HCT116 (cell line): ENCODE results near the gene SLC6A19. TPM values are rescaled to one million over a fixed set of nuclear protein-coding genes. Genes with fewer than 3 reads are reported as not detected.

Source experiments
- ATAC-seq: fragments of 200-7000 bp; cut with Tn5 transposase; 2 replicates; pipeline ENCODE4 v1.9.1; 2020; ENCODE audit warnings: mild to moderate bottlenecking, moderate library complexity
- BruUV-seq: library from RNA; stranded (reverse); fragments of 400-500 nt; replicated peaks from 2 replicates; lab custom pipeline; 2021; lab: Mats Ljungman, UMichigan
- CTCF ChIA-PET: fragments of 300-600 bp; sonication (Branson Sonifier 250); formaldehyde crosslinking; loops from one replicate; lab custom pipeline; 2021; ENCODE audit warnings: antibody characterized with exemption; lab: Charles Lee
- POLR2A ChIA-PET: fragments of 300-600, 350-600 bp; sonication (Branson Sonifier 250); formaldehyde crosslinking; loops from one replicate; lab custom pipeline; 2021; ENCODE audit warnings: antibody characterized with exemption; lab: Charles Lee
- RAD21 ChIA-PET, 2 experiments: fragments of 300-600 bp; sonication (Branson Sonifier 250); formaldehyde crosslinking; loops; one replicate each; lab custom pipeline; 2023; ENCODE audit warnings: low total read pairs in 2 of 2; ENCODE audit not compliant: uncharacterized antibody in 2 of 2, unreplicated experiment in 2 of 2, low non-redundant PET in 1 of 2; lab: Charles Lee
- DNase-seq: peaks from one replicate; pipeline ENCODE4 v3.0.0-alpha.2; 2010; ENCODE audit warnings: low read depth, low spot score
- H2AFZ ChIP-seq: fragments of 200-600 bp; shearing (Covaris generic), sonication (generic); 2 replicates; pipeline ENCODE4 v1.6.1; 2017; ENCODE audit warnings: low read depth, mixed run types, mixed read lengths, antibody characterized with exemption, low read length; ENCODE audit not compliant: poor library complexity, severe bottlenecking
- H3K27ac ChIP-seq: 2 replicates; pipeline ENCODE4 v1.5.1; 2012; ENCODE audit warnings: low read depth, low read length
- H3K27me3 ChIP-seq: fragments of 200-600 bp; sonication (generic); 2 replicates; pipeline ENCODE4 v1.6.1; 2016; ENCODE audit warnings: mixed run types, low read length, mixed read lengths; ENCODE audit not compliant: insufficient read depth
- H3K36me3 ChIP-seq, 2 experiments: fragments of 200-500 bp in 1 of 2; fragments of 200-600 bp in 1 of 2; sonication (Bioruptor generic) in 1 of 2; sonication (generic) in 1 of 2; 2 replicates each; pipeline versions ENCODE4 v1.5.1 to v1.6.1; 2014 to 2016; ENCODE audit warnings: low read length in 2 of 2, inconsistent platforms in 1 of 2, mixed read lengths in 1 of 2, mixed run types in 1 of 2; ENCODE audit not compliant: insufficient read depth in 2 of 2, control insufficient read depth in 1 of 2
- H3K4me1 ChIP-seq, 2 experiments: fragments of 200-600 bp in 1 of 2; sonication (generic) in 1 of 2; 2 replicates each; pipeline versions ENCODE4 v1.5.1 to v1.6.1; 2012 to 2017; ENCODE audit warnings: low read length in 2 of 2, inconsistent platforms in 1 of 2, mild to moderate bottlenecking in 1 of 2, mixed read lengths in 1 of 2, mixed run types in 1 of 2, moderate library complexity in 1 of 2; ENCODE audit not compliant: insufficient read depth in 2 of 2, control insufficient read depth in 1 of 2
- H3K4me2 ChIP-seq: fragments of 200-600 bp; sonication (generic); 2 replicates; pipeline ENCODE4 v1.6.1; 2017; ENCODE audit warnings: mixed run types, low read length, mixed read lengths
- H3K4me3 ChIP-seq, 2 experiments: fragments of 200-600 bp in 1 of 2; sonication (generic) in 1 of 2; replicated peaks in 1 of 2; 2 replicates each; pipeline ENCODE4 v1.5.1; 2011 to 2016; ENCODE audit warnings: low read length in 2 of 2, control low read depth in 1 of 2, low read depth in 1 of 2, mild to moderate bottlenecking in 1 of 2, mixed read lengths in 1 of 2, mixed run types in 1 of 2
- H3K79me2 ChIP-seq: fragments of 200-600 bp; sonication (generic); 2 replicates; pipeline ENCODE4 v1.6.1; 2017; ENCODE audit warnings: mild to moderate bottlenecking, mixed run types, low read length, moderate library complexity, mixed read lengths; ENCODE audit not compliant: insufficient read depth
- H3K9ac ChIP-seq: fragments of 200-600 bp; sonication (generic); 2 replicates; pipeline ENCODE4 v1.6.1; 2016; ENCODE audit warnings: low read length, mixed read lengths
- H3K9me2 ChIP-seq: fragments of 200-600 bp; sonication (generic), shearing (Covaris generic); 2 replicates; pipeline ENCODE4 v1.6.1; 2017; ENCODE audit warnings: mixed run types, mild to moderate bottlenecking, moderate library complexity; ENCODE audit not compliant: insufficient read depth
- H3K9me3 ChIP-seq, 2 experiments: fragments of 200-500 bp in 1 of 2; fragments of 200-600 bp in 1 of 2; sonication (Bioruptor generic) in 1 of 2; sonication (generic) in 1 of 2; 2 replicates each; pipeline ENCODE4 v1.6.1; 2014 to 2017; ENCODE audit warnings: low read length in 2 of 2, mixed read lengths in 2 of 2, inconsistent platforms in 1 of 2, low read depth in 1 of 2, mild to moderate bottlenecking in 1 of 2, mixed run types in 1 of 2, moderate library complexity in 1 of 2; ENCODE audit not compliant: control insufficient read depth in 1 of 2, insufficient read depth in 1 of 2
- H4K20me1 ChIP-seq: fragments of 200-600 bp; sonication (generic), shearing (Covaris generic); 2 replicates; pipeline ENCODE4 v1.6.1; 2017; ENCODE audit warnings: mixed run types, mild to moderate bottlenecking, moderate library complexity; ENCODE audit not compliant: insufficient read depth
- ATF3 ChIP-seq: IDR thresholded peaks from 2 replicates; pipeline ENCODE4 v1.6.1; 2012
- CBX3 ChIP-seq: IDR thresholded peaks from 2 replicates; pipeline ENCODE4 v1.6.1; 2012; ENCODE audit warnings: low read depth
- CEBPB ChIP-seq: IDR thresholded peaks from 2 replicates; pipeline ENCODE4 v1.6.1; 2012; ENCODE audit warnings: low read depth
- EGR1 ChIP-seq: IDR thresholded peaks from 2 replicates; pipeline ENCODE4 v1.6.1; 2012; ENCODE audit warnings: low read depth
- EZH2 ChIP-seq: fragments of 200-600 bp; sonication (generic); IDR thresholded peaks from 2 replicates; pipeline ENCODE4 v1.6.1; 2017; ENCODE audit warnings: antibody characterized with exemption, mixed run types
- FOSL1 ChIP-seq: IDR thresholded peaks from 2 replicates; pipeline ENCODE4 v1.6.1; 2012; ENCODE audit warnings: low read depth
- JUND ChIP-seq: IDR thresholded peaks from 2 replicates; pipeline ENCODE4 v1.6.1; 2012
- POLR2AphosphoS5 ChIP-seq: IDR thresholded peaks from 2 replicates; pipeline ENCODE4 v1.6.1; 2011; ENCODE audit warnings: mild to moderate bottlenecking, low read depth, low read length, moderate library complexity
- RAD21 ChIP-seq: IDR thresholded peaks from 2 replicates; pipeline ENCODE4 v1.6.1; 2012; ENCODE audit warnings: low read depth, mild to moderate bottlenecking
- REST ChIP-seq: IDR thresholded peaks from 2 replicates; pipeline ENCODE4 v1.6.1; 2012; ENCODE audit warnings: low read depth
- SIN3A ChIP-seq: IDR thresholded peaks from 2 replicates; pipeline ENCODE4 v1.6.1; 2012; ENCODE audit warnings: low read depth
- SP1 ChIP-seq: IDR thresholded peaks from 2 replicates; pipeline ENCODE4 v1.6.1; 2012; ENCODE audit warnings: low read depth
- SRF ChIP-seq: IDR thresholded peaks from 2 replicates; pipeline ENCODE4 v1.6.1; 2012; ENCODE audit warnings: low read depth
- YY1 ChIP-seq: IDR thresholded peaks from 2 replicates; pipeline ENCODE4 v1.6.1; 2011; ENCODE audit warnings: low read length, low read depth, moderate library complexity, mild to moderate bottlenecking; ENCODE audit not compliant: insufficient replicate concordance; ENCODE audit errors: extremely low read depth
- ZFX ChIP-seq: fragments of 450-650 bp; IDR thresholded peaks from 2 replicates; pipeline ENCODE4 v1.6.1; 2017
- intact Hi-C: fragments of 100-400 bp; cut with micrococcal nuclease; formaldehyde crosslinking; loops from 2 replicates; pipeline ENCODE4 v1.10.0; 2022
- total RNA-seq: library from RNA; stranded (reverse); gene quantifications from one replicate; pipeline ENCODE4 v1.2.1, GENCODE V29; 2021; ENCODE audit not compliant: unreplicated experiment
- TF ChIP-seq, protein P1 (sequence below), 3 experiments: fragments of 200-600 bp in 1 of 3; sonication (generic) in 1 of 3; IDR thresholded peaks in 2 of 3; conservative IDR thresholded peaks in 1 of 3; 2 replicates each; pipeline ENCODE4 v1.5.1; 2012 to 2017; ENCODE audit warnings: low read depth in 2 of 3, low read length in 2 of 3, antibody characterized with exemption in 1 of 3, borderline replicate concordance in 1 of 3, control low read depth in 1 of 3, mild to moderate bottlenecking in 1 of 3, mixed read lengths in 1 of 3, mixed run types in 1 of 3, moderate library complexity in 1 of 3; ENCODE audit not compliant: insufficient read depth in 1 of 3
- TF ChIP-seq, protein P2 (sequence below): IDR thresholded peaks from 2 replicates; pipeline ENCODE4 v1.6.1; 2011; ENCODE audit warnings: mild to moderate bottlenecking, low read length, moderate library complexity; ENCODE audit not compliant: insufficient replicate concordance; ENCODE audit errors: extremely low read depth

Gene SLC6A19
- total RNA-seq, 1 experiment from 2014 or later = not detected

DNA sequence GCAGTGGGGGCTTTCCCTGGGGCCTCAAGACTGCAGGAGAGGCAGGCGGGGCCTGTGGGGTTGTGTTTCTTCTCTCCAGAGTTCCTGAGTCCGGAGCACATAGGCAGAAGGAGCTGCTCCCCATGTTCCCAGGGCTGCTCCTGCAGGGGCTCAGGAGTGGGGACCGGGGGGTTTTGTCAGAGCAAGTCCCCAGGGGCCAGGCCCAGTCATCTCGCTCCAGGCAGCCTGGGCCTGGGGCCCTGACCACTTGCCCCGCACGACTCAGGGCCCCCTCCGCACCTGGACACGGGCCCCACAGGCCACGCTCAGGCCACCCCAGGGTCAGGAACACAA lies 22.0 kb upstream of the SLC6A19 start:
- DNase-seq = no peak
- ATAC-seq = no peak
- Histone ChIP-seq H3K27me3 (no peaks in the 10 kb centered on the region), H4K20me1 (no peaks in the 10 kb centered on the region), H2AFZ (no peak overlapping the region), H3K9me2 (no peaks in the 10 kb centered on the region), H3K36me3 (no peaks in the 10 kb centered on the region), H3K9ac (no peak overlapping the region), H3K4me1 (peaks cover 0 to 4% of the 10 kb centered on the region in 2 experiments; a peak in 2 of 4 replicates), H3K79me2 (no peaks in the 10 kb centered on the region), H3K9me3 (no peaks in the 10 kb centered on the region), H3K4me3 (no peak overlapping the region), H3K4me2 (no peak overlapping the region)
- POLR2A ChIA-PET = no interaction called here
- intact Hi-C loops = no loop called here
- RAD21 ChIA-PET = no interaction called here
- no TSS peak for BruUV-seq
- TF ChIP-seq FOSL1 (no peak), EGR1 (no peak), ZFX (no peak), EZH2 (no peak), JUND (no peak), ATF3 (no peak), POLR2AphosphoS5 (no peak), CBX3 (no peak), RAD21 (no peak), SIN3A (no peak), CEBPB (no peak), SP1 (no peak), SRF (no peak), YY1 (no peak), REST (no peak)
- TF ChIP-seq, protein P1, sequence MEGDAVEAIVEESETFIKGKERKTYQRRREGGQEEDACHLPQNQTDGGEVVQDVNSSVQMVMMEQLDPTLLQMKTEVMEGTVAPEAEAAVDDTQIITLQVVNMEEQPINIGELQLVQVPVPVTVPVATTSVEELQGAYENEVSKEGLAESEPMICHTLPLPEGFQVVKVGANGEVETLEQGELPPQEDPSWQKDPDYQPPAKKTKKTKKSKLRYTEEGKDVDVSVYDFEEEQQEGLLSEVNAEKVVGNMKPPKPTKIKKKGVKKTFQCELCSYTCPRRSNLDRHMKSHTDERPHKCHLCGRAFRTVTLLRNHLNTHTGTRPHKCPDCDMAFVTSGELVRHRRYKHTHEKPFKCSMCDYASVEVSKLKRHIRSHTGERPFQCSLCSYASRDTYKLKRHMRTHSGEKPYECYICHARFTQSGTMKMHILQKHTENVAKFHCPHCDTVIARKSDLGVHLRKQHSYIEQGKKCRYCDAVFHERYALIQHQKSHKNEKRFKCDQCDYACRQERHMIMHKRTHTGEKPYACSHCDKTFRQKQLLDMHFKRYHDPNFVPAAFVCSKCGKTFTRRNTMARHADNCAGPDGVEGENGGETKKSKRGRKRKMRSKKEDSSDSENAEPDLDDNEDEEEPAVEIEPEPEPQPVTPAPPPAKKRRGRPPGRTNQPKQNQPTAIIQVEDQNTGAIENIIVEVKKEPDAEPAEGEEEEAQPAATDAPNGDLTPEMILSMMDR (IDR thresholded peaks at IDR 0.05 in 2 of 3, conservative IDR thresholded peaks at IDR 0.05 in 1 of 3; ENCODE audit: borderline replicate concordance in 1 of 3, insufficient read depth in 1 of 3, low read depth in 2 of 3, low read length in 2 of 3) = no peak
- TF ChIP-seq, protein P2, sequence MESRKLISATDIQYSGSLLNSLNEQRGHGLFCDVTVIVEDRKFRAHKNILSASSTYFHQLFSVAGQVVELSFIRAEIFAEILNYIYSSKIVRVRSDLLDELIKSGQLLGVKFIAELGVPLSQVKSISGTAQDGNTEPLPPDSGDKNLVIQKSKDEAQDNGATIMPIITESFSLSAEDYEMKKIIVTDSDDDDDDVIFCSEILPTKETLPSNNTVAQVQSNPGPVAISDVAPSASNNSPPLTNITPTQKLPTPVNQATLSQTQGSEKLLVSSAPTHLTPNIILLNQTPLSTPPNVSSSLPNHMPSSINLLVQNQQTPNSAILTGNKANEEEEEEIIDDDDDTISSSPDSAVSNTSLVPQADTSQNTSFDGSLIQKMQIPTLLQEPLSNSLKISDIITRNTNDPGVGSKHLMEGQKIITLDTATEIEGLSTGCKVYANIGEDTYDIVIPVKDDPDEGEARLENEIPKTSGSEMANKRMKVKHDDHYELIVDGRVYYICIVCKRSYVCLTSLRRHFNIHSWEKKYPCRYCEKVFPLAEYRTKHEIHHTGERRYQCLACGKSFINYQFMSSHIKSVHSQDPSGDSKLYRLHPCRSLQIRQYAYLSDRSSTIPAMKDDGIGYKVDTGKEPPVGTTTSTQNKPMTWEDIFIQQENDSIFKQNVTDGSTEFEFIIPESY = no peak
- TF ChIP-seq, all 23 proteins: peak for 0
- H3K27ac ChIP-seq = no peak overlapping the region
- CTCF ChIA-PET = no interaction called here
